22Rv1 (cell line): ENCODE measurements around the gene STXBP6.

Experiments used
- CTCF ChIP-seq: fragments of 450-650 bp; IDR thresholded peaks from 2 replicates; pipeline ENCODE4 v1.5.1; 2017; ENCODE audit warnings: mild to moderate bottlenecking
- ZFX ChIP-seq: fragments of 450-650 bp; IDR thresholded peaks from 2 replicates; pipeline ENCODE4 v1.6.1; 2017; ENCODE audit warnings: antibody characterized with exemption, borderline replicate concordance

- no peak for TF ChIP-seq CTCF
- no peak for TF ChIP-seq ZFX
Observed at GRCh38 chr14:24941719-24942118, 108.2 kb downstream of the STXBP6 start.
